Muscle layer of colon (tissue), 2 donors: Measurements from ENCODE around the gene VTN.

Source experiments
- H3K27ac ChIP-seq: one replicate; pipeline ENCODE4 v1.7.0; 2013; ENCODE audit warnings: low read depth, mild to moderate bottlenecking, low read length, moderate library complexity
- H3K27me3 ChIP-seq, 2 donors: one replicate each; pipeline ENCODE4 v1.7.0; 2013; ENCODE audit warnings: low read length in 2 of 2, mild to moderate bottlenecking in 2 of 2; ENCODE audit not compliant: insufficient read depth in 2 of 2, control insufficient read depth in 1 of 2
- H3K36me3 ChIP-seq: one replicate; pipeline ENCODE4 v1.7.0; 2013; ENCODE audit warnings: mild to moderate bottlenecking, low read length; ENCODE audit not compliant: insufficient read depth
- H3K4me1 ChIP-seq: one replicate; pipeline ENCODE4 v1.7.0; 2013; ENCODE audit warnings: mild to moderate bottlenecking, low read length; ENCODE audit not compliant: insufficient read depth
- H3K4me3 ChIP-seq, 2 donors: one replicate each; pipeline ENCODE4 v1.7.0; 2013; ENCODE audit warnings: low read length in 2 of 2, low read depth in 1 of 2, mild to moderate bottlenecking in 1 of 2, moderate library complexity in 1 of 2
- H3K9ac ChIP-seq: one replicate; pipeline ENCODE4 v1.7.0; 2013; ENCODE audit warnings: low read length
- H3K9me3 ChIP-seq: one replicate; pipeline ENCODE4 v1.7.0; 2013; ENCODE audit warnings: mild to moderate bottlenecking, low read length
- donor health status: abdominal sarcoma.
- donor health status: Adenocarcinoma of cecum.

Gene VTN

DNA sequence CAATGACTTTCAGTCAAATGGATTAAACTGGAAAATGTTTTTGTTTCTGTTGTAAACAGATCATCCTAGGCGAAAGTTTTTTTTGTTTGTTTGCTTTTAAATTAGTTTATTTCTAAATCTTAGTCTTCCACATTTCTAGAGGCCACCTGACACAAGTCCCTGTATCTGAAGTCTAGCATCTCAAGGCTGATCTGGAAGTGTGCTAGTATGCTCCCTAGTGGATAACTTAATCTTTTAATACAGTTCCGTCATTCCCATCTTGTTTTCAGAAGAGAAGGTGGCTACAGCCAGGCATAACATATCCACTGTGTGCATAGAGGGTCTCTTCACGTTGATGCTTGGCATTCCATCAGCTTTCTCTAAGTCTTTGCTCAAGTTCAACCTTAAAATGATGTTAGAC, 42.4 kb downstream of the VTN start:
- H3K9me3 ChIP-seq: no peaks in the 10 kb centered on the region
- no peak overlapping the region for H3K4me3 ChIP-seq
- no peak overlapping the region for H3K9ac ChIP-seq
- no peak overlapping the region for H3K27ac ChIP-seq
- H3K27me3 ChIP-seq: no peaks in the 10 kb centered on the region
- H3K36me3 ChIP-seq: peaks cover 36% of the 10 kb centered on the region
- H3K4me1 ChIP-seq: no peaks in the 10 kb centered on the region

DNA sequence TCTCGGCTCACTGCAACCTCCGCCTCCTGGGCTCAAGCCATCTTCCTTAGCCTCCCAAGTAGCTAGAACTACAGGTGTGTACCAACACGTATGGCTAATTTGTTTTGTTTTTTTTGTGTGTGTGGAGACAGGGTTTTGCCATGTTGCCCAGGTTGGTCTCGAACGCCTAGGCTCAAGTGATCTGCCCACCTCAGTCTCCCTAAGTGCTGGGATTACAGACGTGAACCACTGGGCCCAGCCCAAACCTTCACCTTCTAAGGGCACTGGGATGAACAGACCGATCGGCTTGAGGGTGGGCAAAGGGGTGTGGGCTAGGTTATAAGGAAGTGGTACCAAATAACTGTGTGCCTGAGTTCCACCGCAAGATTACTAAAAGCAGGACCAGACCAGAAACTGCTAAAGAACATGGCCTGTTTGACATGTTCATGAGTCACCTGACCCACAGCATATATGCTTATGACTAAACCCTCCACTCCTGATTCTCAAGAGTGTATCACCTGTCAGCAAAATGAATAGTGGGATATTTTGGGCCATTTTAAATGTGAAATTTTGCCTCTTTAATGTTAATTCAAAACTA, 43.0 kb downstream of the VTN start:
- H3K27ac ChIP-seq: no peak overlapping the region
- H3K4me1 ChIP-seq: no peaks in the 10 kb centered on the region
- H3K4me3 ChIP-seq: no peak overlapping the region
- peaks cover 36% of the 10 kb centered on the region for H3K36me3 ChIP-seq
- no peaks in the 10 kb centered on the region for H3K9me3 ChIP-seq
- H3K9ac ChIP-seq: no peak overlapping the region
- H3K27me3 ChIP-seq: no peaks in the 10 kb centered on the region

DNA sequence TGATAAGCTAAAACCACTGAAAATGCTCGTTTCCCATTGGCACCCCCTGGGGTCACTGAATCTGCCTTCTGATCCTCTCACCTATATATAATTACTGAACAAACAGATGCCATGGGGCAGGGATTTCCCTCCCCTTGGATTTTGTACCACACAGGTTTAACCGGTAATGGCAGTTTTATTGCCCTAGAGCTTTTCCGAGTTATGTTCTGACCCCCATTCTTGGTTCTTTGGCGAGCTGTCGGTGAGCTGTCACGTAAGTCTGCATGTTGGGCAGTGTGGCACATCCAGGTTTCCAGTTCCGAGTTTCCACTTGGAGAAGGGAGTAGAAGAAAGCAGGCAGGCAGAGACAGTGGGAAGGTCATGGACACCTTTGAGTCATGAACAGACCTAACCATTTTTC, 44.0 kb downstream of the VTN start:
- H3K4me3 ChIP-seq: no peak overlapping the region
- H3K9me3 ChIP-seq: no peaks in the 10 kb centered on the region
- H3K4me1 ChIP-seq: no peaks in the 10 kb centered on the region
- peaks cover 25% of the 10 kb centered on the region for H3K36me3 ChIP-seq
- H3K9ac ChIP-seq: no peak overlapping the region
- H3K27ac ChIP-seq: no peak overlapping the region
- no peaks in the 10 kb centered on the region for H3K27me3 ChIP-seq

DNA sequence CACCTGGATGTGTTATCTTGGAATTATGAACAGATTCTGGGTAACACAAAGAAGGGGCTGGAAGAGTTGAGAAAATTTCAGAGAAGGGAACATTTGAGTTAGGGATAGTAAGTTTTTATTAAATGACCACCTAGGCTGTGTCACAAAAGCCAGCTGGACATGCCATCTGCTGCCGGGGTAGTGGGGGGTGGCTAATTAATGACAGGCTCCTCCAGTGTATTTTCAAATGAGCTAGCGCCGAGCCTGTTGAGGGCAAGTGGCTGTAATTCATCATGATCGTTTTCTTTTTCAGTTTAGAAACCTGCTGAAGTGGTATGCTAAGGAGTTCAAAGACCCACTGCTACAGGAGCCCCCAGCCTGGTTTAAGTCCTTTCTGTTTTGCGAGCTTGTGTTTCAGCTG, 44.9 kb downstream of the VTN start:
- Histone ChIP-seq H3K9me3 (no peaks in the 10 kb centered on the region), H3K4me3 (no peak overlapping the region), H3K36me3 (peaks cover 17% of the 10 kb centered on the region), H3K27me3 (no peaks in the 10 kb centered on the region), H3K4me1 (no peaks in the 10 kb centered on the region), H3K9ac (no peak overlapping the region), H3K27ac (no peak overlapping the region)

DNA sequence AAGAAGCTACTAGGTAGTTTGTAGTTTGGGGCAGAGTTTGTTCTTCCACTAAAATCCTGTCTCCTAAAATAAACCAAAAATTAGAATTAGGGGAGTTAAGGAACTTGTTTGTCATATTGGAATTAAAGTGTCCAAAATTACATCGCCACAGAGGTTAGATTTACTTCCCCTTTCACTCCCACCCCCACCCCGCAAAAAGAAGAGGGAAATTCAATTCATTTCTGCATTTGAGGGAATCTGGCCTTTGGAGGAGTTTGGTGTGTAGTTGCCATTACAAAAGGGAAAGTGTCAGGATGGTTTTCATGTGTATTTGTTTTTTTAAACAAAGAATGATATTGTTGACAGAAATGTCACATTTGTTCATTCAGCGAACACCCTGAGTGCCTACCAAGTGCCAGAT, 45.3 kb downstream of the VTN start:
- H3K27ac ChIP-seq: no peak overlapping the region
- no peak overlapping the region for H3K9ac ChIP-seq
- H3K27me3 ChIP-seq: no peaks in the 10 kb centered on the region
- H3K4me3 ChIP-seq: no peak overlapping the region
- H3K4me1 ChIP-seq: peaks cover 2% of the 10 kb centered on the region
- H3K9me3 ChIP-seq: no peaks in the 10 kb centered on the region
- H3K36me3 ChIP-seq: peaks cover 17% of the 10 kb centered on the region

DNA sequence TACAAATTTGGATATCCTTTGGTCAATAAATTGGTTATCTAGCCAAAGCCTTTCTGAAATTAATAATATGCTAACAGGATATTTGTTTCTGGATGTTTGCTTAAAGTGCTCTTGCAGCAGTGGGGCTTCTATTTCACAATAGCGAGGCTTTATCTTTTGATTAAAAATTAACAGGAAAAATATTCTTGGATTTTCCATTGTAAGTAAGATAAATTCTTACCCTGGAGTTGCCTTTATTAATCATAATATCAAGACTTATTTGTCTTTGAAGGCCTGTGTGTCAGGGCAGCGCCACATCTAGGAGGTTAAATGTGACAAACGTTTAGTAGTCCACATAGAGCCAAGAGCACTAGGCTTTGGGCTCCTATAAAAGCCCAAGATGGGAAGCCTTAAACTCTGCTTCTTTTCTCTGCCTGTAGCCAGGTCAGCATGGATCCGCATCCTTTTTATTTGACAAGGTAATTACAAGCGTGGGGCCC, 45.8 kb downstream of the VTN start:
- no peak overlapping the region for H3K27ac ChIP-seq
- peaks cover 15% of the 10 kb centered on the region for H3K36me3 ChIP-seq

DNA sequence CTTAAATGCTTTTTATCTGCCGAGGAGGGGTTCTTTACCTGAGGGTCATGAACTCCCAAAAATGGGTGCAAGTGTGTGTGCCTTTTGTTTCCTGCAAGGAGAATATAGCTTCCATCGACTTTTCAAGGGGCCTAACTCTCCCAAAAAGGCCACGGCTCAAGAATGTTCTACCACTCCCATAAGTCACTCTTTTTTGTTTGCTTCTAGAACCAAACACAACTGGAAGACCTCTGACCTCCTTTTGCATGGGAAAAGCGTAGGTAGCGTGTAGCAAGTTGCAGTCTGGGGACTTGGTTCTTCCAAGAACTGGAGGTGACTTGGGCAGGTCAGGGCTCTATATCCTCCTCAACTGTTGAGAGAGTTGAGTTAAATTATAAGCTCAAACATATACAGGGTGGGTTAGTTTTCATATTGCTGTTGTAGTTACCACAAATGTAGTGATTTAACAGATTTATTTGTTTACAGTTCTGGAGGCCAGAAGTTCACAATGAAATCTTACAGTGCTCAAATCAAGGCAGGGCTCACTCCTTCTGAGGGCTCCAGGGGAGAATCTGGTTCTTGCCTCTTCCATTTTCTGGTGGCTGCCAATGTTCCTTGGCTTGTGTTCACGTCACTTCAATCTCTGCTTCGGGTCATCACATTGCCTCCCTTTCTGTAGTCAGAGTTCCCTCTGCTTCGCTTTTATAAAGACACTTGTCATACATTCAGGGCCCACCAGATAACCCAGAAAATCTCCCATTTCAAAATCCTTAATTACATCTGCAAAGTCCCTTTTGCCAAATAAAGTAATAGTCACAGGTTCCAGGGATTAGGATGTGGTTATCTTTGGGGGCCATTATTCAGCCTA, 49.7 kb downstream of the VTN start:
- Histone ChIP-seq H3K4me1 (peaks cover 15% of the 10 kb centered on the region), H3K27me3 (no peaks in the 10 kb centered on the region), H3K4me3 (no peak overlapping the region), H3K9ac (no peak overlapping the region), H3K9me3 (no peaks in the 10 kb centered on the region), H3K36me3 (no peaks in the 10 kb centered on the region), H3K27ac (no peak overlapping the region)

More for the DNA sequence above, 45.8 kb downstream of the VTN start:
- no peak overlapping the region for H3K9ac ChIP-seq
- peaks cover 7% of the 10 kb centered on the region for H3K4me1 ChIP-seq
- H3K4me3 ChIP-seq: no peak overlapping the region
- H3K27me3 ChIP-seq: no peaks in the 10 kb centered on the region
- no peaks in the 10 kb centered on the region for H3K9me3 ChIP-seq

DNA sequence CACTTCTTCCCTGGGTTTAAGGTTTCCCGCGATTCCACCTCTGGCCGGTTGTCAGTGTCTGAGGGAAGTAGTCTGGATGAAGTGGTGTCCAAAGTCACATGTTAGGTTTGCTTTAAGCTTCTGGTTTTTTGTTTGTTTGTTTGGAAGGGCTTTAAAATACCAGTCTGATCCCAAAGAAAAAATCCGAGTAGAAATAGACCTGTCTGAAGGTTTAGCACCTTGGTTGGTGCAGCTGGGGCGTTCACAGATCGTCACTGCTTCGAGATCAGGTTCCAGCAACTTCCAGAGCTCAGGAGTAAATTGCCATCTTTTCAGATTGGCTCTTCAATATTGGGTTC, 50.5 kb downstream of the VTN start:
- peak overlapping the region; percentile 18 for H3K9ac ChIP-seq
- peak overlapping the region; percentile 64 to 78 for H3K4me3 ChIP-seq
- H3K27me3 ChIP-seq: no peaks in the 10 kb centered on the region
- H3K4me1 ChIP-seq: peaks cover 15% of the 10 kb centered on the region
- H3K27ac ChIP-seq: peak overlapping the region; percentile 70
- no peaks in the 10 kb centered on the region for H3K9me3 ChIP-seq
- no peaks in the 10 kb centered on the region for H3K36me3 ChIP-seq

DNA sequence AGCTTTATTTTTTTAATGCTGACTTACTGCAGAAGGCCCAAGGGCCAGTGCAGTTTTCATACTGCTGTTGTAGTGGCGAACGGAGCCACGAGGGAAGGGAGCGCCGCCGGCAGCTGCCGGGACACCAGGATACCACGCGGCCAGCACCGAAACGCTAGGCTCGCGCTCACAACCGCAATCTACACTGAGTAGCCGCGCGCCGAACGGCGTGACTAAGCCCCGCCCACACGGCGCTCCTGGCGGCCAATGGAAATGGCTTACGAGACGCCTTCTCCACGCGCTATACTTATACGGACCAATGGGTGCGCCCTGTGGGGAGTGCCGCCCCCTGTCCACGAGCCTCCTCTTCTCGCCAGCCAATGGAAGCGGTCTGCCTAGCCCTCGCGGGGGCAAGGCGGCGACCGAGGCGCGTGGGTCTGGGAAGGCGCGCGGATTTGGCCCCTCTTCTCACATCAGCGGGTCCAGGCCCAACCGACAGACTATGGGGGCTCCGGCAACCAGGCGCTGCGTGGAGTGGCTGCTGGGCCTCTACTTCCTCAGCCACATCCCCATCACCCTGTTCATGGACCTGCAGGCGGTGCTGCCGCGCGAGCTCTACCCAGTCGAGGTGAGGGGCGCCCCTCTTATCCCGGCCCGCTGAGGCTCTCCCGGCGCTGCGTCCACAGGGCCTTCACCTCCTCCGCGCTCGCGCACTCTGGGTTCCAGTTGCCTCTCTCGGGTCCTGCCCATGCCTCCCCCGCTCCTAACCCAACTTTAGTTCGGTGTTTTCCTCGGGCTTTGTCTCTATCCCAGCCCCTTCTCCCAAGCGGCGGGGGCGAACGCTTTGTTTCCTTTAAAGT, 51.1 kb downstream of the VTN start, which contains the start of gene TMEM97:
Gene TMEM97 (plus strand): TSS at position 442 of the 839 bp plus-strand sequence. CDS start 40 bp downstream, at position 482.
- Histone ChIP-seq H3K4me1 (peaks cover 15% of the 10 kb centered on the region), H3K27ac (peak within 1 kb of the TSS; percentile 70), H3K4me3 (peak within 1 kb of the TSS; percentile 64 to 78), H3K36me3 (no peaks in the 10 kb centered on the region), H3K9me3 (no peaks in the 10 kb centered on the region), H3K27me3 (no peaks in the 10 kb centered on the region), H3K9ac (peak within 1 kb of the TSS; percentile 18)

DNA sequence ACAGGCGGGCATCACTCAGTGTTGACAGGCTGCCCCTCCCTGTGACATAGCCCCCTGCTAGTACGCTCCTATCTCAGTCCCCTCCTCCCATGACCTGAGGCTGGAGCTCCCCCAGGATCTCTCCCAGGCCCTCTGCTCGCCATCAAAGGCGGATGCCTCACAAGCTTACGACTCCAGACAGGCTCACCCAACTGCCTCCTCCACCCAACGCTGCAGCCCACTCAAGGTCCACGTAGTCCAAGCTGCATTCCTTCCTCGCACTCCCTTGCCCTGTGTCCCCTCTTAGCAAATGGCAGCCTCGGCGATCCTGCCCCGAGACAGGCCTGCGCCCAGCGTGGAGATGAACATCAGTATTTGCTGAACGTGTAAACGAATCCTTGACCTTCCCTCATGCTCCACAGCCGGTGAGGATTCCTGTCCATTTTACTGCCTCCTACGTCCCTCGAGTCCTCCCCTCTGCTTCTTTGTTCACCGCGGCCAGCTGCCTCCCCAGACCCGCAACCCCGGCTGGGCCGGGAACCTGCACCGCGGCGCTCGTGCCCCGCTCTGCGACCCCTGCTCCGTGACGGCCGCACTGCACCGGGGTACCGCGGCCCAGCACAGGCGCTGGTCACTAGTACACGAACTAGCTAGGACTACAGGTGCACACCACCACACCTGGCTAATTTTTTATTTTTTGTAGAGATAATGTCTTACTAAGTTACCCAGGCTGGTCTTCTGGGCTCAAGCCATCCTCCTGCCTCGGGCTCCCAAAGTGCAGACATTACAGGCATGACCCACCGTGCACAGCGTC, 51.9 kb downstream of the VTN start:
- no peaks in the 10 kb centered on the region for H3K27me3 ChIP-seq
- H3K36me3 ChIP-seq: no peaks in the 10 kb centered on the region
- peaks cover 15% of the 10 kb centered on the region for H3K4me1 ChIP-seq
- H3K4me3 ChIP-seq: peak overlapping the region; percentile 64 to 78
- H3K9ac ChIP-seq: no peak overlapping the region
- no peak overlapping the region for H3K27ac ChIP-seq
- no peaks in the 10 kb centered on the region for H3K9me3 ChIP-seq
